Measurements from ENCODE around the gene YPEL4.

- TF ChIP-seq SIN3A (IDR thresholded peaks at IDR 0.05; ENCODE audit: borderline replicate concordance, low read depth, low read length) = no peak
- no peak for TF ChIP-seq CTCF (IDR thresholded peaks at IDR 0.05)
Measured at GRCh38 chr11:57618438-57618837, 31.3 kb downstream of the YPEL4 start.
